ENCODE data around the gene FBXL19.
A peak's percentile ranks its signal among the peaks of the same experiment; 100 is the strongest.

Gene FBXL19

DNA sequence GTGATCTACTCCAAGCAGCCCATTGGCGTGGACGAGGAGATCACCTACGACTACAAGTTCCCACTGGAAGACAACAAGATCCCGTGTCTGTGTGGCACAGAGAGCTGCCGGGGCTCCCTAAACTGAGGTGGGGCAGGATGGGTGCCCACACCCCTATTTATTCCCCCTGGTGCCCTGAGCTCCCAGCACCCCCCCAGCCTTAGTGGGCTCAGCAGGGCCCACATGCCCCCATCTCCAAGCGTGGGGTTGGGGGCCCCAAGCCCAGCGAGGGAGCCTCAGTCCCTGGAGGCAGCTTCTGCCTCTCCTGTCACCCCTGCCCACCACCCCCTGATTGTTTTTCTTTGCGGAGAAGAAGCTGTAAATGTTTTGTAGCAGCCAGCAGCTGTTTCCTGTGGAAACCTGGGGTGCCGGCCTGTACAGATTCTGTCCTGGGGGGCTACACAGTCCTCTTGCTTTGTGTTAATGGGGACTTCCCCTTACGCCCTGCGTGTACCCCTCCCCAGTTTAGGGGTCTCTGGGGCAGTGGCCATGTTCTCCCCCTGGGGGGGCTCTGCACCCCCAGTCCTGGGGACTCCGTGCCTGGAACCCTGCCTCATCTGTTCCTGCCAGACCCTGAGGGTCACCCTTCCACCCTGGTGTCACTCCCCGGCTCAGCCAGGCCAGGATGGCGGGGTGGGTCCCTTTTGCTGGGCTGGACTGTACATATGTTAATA is 60.7 kb downstream of the FBXL19 start:
- Histone ChIP-seq H3K4me3 (replicated peaks; ENCODE audit: insufficient read depth, low read length) (no peak overlapping the region), H3K27me3 (ENCODE audit: insufficient read depth, poor library complexity, severe bottlenecking) (no peaks in the 10 kb centered on the region), H3K27ac (replicated peaks) (no peak overlapping the region)
- TF ChIP-seq, protein P1, sequence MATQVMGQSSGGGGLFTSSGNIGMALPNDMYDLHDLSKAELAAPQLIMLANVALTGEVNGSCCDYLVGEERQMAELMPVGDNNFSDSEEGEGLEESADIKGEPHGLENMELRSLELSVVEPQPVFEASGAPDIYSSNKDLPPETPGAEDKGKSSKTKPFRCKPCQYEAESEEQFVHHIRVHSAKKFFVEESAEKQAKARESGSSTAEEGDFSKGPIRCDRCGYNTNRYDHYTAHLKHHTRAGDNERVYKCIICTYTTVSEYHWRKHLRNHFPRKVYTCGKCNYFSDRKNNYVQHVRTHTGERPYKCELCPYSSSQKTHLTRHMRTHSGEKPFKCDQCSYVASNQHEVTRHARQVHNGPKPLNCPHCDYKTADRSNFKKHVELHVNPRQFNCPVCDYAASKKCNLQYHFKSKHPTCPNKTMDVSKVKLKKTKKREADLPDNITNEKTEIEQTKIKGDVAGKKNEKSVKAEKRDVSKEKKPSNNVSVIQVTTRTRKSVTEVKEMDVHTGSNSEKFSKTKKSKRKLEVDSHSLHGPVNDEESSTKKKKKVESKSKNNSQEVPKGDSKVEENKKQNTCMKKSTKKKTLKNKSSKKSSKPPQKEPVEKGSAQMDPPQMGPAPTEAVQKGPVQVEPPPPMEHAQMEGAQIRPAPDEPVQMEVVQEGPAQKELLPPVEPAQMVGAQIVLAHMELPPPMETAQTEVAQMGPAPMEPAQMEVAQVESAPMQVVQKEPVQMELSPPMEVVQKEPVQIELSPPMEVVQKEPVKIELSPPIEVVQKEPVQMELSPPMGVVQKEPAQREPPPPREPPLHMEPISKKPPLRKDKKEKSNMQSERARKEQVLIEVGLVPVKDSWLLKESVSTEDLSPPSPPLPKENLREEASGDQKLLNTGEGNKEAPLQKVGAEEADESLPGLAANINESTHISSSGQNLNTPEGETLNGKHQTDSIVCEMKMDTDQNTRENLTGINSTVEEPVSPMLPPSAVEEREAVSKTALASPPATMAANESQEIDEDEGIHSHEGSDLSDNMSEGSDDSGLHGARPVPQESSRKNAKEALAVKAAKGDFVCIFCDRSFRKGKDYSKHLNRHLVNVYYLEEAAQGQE (IDR thresholded peaks at IDR 0.05; ENCODE audit: insufficient replicate concordance, low read depth): no peak
- TF ChIP-seq, protein P2, sequence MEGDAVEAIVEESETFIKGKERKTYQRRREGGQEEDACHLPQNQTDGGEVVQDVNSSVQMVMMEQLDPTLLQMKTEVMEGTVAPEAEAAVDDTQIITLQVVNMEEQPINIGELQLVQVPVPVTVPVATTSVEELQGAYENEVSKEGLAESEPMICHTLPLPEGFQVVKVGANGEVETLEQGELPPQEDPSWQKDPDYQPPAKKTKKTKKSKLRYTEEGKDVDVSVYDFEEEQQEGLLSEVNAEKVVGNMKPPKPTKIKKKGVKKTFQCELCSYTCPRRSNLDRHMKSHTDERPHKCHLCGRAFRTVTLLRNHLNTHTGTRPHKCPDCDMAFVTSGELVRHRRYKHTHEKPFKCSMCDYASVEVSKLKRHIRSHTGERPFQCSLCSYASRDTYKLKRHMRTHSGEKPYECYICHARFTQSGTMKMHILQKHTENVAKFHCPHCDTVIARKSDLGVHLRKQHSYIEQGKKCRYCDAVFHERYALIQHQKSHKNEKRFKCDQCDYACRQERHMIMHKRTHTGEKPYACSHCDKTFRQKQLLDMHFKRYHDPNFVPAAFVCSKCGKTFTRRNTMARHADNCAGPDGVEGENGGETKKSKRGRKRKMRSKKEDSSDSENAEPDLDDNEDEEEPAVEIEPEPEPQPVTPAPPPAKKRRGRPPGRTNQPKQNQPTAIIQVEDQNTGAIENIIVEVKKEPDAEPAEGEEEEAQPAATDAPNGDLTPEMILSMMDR (IDR thresholded peaks at IDR 0.05; ENCODE audit: insufficient read depth, low read length): no peak
- TF ChIP-seq GABPA (IDR thresholded peaks at IDR 0.05; ENCODE audit: low read depth) (no peak), POLR2AphosphoS5 (IDR thresholded peaks at IDR 0.05; ENCODE audit: low read depth) (no peak), SPI1 (IDR thresholded peaks at IDR 0.05; ENCODE audit: borderline replicate concordance, low read depth) (no peak)
- no peak for DNase-seq (ENCODE audit: low read depth in 1 of 2, low spot score in 1 of 2)

DNA sequence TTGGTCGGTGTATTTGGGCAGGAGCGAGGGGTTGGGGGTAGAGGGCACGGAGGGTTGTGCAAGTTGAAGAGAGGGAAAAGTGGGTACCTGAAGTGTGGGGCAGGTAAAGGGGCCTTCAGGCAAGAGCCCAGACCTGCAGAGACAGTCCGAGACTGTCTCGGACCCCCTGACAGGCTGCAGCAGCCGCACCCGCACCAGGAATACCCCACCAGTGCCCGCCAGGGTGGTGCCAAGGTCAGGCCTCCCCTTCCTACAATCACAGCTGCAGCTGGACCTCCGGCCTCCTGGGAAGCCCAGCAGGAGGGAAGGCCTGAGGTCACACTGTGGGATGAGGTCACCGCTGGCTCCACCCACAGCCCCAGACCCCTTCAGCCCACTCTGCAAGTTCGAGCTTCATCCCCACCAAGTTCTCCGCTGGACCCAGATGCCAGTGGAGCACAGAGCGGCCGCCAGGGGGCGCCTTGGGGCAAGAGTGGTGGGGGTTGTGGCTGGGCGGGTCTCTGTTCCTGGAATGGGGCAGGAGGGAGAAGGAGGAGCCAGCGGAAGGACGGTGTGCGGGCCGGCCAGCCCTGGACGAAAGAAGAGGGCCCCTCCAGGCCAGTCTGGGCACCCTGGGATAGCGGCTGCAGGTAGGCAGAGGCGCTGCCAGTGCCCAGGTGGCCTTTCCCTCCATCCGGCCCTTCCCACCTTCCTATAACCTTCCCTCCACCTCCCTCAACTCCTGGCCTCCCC is 61.5 kb downstream of the FBXL19 start, which contains the start of gene HSD3B7:
Gene HSD3B7, plus strand, starts transcription at position 539 of the 732 bp plus-strand sequence. CDS start 452 bp downstream, outside the sequence.
- TF ChIP-seq, protein P2 (IDR thresholded peaks at IDR 0.05; ENCODE audit: insufficient read depth, low read length): peak; percentile 78
- TF ChIP-seq SPI1 (IDR thresholded peaks at IDR 0.05; ENCODE audit: borderline replicate concordance, low read depth): no peak
- Histone ChIP-seq H3K27me3 (ENCODE audit: insufficient read depth, poor library complexity, severe bottlenecking) (no peaks in the 10 kb centered on the region), H3K27ac (replicated peaks) (no peak within 1 kb of the TSS), H3K4me3 (replicated peaks; ENCODE audit: insufficient read depth, low read length) (no peak within 1 kb of the TSS)
- peak; percentile 61 to 80 for DNase-seq (ENCODE audit: low read depth in 1 of 2, low spot score in 1 of 2)

DNA sequence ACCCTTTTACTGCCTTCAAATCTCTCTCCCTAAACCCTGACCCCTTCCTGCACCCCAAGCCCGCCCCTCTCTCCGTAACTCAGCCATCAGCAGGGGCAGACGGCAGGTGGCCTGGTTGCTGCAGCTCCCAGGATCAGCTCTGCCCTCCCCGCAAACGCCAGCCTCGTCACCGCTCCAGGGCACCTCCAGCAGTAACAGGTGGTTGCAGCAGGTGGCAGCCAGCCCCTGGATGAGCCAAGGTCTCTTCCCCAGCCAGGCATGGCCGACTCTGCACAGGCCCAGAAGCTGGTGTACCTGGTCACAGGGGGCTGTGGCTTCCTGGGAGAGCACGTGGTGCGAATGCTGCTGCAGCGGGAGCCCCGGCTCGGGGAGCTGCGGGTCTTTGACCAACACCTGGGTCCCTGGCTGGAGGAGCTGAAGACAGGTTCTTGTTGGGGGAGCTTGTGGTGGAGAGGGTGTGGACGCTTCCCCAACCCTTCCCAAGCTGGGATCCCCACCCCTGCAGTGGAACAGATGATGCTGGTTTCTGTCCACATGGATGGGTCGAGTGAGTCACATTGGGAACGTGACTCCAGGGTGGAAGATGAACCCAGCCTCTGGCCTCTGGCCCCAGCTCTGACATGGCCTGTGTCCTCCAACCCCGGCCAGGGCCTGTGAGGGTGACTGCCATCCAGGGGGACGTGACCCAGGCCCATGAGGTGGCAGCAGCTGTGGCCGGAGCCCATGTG is 62.2 kb downstream of the FBXL19 start:
- TF ChIP-seq, protein P2 (IDR thresholded peaks at IDR 0.05; ENCODE audit: insufficient read depth, low read length): no peak
- no peak for TF ChIP-seq SPI1 (IDR thresholded peaks at IDR 0.05; ENCODE audit: borderline replicate concordance, low read depth)
- TF ChIP-seq GABPA (IDR thresholded peaks at IDR 0.05; ENCODE audit: low read depth): no peak
- no peak for TF ChIP-seq POLR2AphosphoS5 (IDR thresholded peaks at IDR 0.05; ENCODE audit: low read depth)
- Histone ChIP-seq H3K27me3 (ENCODE audit: insufficient read depth, poor library complexity, severe bottlenecking) (no peaks in the 10 kb centered on the region), H3K4me3 (replicated peaks; ENCODE audit: insufficient read depth, low read length) (no peak overlapping the region), H3K27ac (replicated peaks) (no peak overlapping the region)
- DNase-seq (ENCODE audit: low read depth in 1 of 2, low spot score in 1 of 2): no peak

DNA sequence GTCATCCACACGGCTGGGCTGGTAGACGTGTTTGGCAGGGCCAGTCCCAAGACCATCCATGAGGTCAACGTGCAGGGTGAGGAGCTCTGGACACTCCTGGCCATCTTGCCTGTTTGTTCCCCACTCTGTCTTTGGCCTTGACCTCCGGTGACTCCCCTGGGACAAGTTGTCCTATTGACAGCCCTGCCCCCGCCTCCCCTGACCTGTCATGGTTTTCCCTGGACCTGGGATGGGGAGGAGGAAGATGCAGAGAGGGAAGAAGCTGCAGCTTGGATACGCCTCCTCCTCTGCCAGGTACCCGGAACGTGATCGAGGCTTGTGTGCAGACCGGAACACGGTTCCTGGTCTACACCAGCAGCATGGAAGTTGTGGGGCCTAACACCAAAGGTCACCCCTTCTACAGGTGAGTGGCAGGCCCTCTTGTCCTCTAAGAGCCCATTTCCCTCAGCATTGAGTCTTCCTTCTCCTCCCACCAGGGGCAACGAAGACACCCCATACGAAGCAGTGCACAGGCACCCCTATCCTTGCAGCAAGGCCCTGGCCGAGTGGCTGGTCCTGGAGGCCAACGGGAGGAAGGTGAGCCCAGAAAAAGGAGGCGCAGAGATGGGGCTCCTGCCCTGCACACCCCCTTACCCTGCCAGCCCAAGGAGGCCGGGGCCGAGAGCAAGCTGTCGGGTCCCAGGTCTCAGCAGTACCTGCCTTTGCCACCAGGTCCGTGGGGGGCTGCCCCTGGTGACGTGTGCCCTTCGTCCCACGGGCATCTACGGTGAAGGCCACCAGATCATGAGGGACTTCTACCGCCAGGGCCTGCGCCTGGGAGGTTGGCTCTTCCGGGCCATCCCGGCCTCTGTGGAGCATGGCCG is 63.0 kb downstream of the FBXL19 start:
- DNase-seq (ENCODE audit: low read depth in 1 of 2, low spot score in 1 of 2): no peak
- H3K27me3 ChIP-seq (ENCODE audit: insufficient read depth, poor library complexity, severe bottlenecking): no peaks in the 10 kb centered on the region
- no peak for TF ChIP-seq POLR2AphosphoS5 (IDR thresholded peaks at IDR 0.05; ENCODE audit: low read depth)
- TF ChIP-seq, protein P1 (IDR thresholded peaks at IDR 0.05; ENCODE audit: insufficient replicate concordance, low read depth): no peak
- no peak for TF ChIP-seq SPI1 (IDR thresholded peaks at IDR 0.05; ENCODE audit: borderline replicate concordance, low read depth)
- no peak for TF ChIP-seq GABPA (IDR thresholded peaks at IDR 0.05; ENCODE audit: low read depth)
- TF ChIP-seq, protein P2 (IDR thresholded peaks at IDR 0.05; ENCODE audit: insufficient read depth, low read length): no peak
- no peak overlapping the region for H3K27ac ChIP-seq (replicated peaks)
- H3K4me3 ChIP-seq (replicated peaks; ENCODE audit: insufficient read depth, low read length): no peak overlapping the region
